Measurements from ENCODE around the gene KRT83.

DNA sequence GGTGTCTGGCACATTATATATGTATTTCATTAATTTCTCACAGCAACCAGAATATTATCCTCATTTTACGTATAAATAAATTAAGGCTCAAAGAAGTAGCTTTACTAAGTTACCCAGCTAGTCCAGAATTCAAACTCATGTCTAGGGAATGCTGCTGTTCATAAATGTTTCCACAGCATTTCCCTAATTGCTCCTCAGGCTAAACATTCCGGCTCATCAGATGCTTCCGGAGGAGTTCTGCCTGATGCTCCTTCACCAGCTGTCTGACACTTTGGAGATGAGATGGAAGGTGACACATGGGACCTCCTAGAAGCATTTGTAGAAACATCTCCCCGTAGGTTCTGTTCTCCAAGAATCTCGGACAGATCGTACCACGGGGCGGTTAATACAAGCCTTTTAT lies 34.0 kb upstream of the KRT83 start:
- TF ChIP-seq, protein P1, sequence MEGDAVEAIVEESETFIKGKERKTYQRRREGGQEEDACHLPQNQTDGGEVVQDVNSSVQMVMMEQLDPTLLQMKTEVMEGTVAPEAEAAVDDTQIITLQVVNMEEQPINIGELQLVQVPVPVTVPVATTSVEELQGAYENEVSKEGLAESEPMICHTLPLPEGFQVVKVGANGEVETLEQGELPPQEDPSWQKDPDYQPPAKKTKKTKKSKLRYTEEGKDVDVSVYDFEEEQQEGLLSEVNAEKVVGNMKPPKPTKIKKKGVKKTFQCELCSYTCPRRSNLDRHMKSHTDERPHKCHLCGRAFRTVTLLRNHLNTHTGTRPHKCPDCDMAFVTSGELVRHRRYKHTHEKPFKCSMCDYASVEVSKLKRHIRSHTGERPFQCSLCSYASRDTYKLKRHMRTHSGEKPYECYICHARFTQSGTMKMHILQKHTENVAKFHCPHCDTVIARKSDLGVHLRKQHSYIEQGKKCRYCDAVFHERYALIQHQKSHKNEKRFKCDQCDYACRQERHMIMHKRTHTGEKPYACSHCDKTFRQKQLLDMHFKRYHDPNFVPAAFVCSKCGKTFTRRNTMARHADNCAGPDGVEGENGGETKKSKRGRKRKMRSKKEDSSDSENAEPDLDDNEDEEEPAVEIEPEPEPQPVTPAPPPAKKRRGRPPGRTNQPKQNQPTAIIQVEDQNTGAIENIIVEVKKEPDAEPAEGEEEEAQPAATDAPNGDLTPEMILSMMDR (IDR thresholded peaks at IDR 0.05): no peak
- TF ChIP-seq CEBPB (IDR thresholded peaks at IDR 0.05): no peak
- TF ChIP-seq EP300 (IDR thresholded peaks at IDR 0.05): no peak
- no peak for TF ChIP-seq CBX2 (IDR thresholded peaks at IDR 0.05; ENCODE audit: borderline replicate concordance, low read depth)
- TF ChIP-seq, protein P2, sequence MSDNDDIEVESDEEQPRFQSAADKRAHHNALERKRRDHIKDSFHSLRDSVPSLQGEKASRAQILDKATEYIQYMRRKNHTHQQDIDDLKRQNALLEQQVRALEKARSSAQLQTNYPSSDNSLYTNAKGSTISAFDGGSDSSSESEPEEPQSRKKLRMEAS (IDR thresholded peaks at IDR 0.05): no peak
- TF ChIP-seq MYC (IDR thresholded peaks at IDR 0.05; ENCODE audit: borderline replicate concordance, low read length): no peak
- no peak for TF ChIP-seq SREBF2 (IDR thresholded peaks at IDR 0.05)
- TF ChIP-seq, protein P3, sequence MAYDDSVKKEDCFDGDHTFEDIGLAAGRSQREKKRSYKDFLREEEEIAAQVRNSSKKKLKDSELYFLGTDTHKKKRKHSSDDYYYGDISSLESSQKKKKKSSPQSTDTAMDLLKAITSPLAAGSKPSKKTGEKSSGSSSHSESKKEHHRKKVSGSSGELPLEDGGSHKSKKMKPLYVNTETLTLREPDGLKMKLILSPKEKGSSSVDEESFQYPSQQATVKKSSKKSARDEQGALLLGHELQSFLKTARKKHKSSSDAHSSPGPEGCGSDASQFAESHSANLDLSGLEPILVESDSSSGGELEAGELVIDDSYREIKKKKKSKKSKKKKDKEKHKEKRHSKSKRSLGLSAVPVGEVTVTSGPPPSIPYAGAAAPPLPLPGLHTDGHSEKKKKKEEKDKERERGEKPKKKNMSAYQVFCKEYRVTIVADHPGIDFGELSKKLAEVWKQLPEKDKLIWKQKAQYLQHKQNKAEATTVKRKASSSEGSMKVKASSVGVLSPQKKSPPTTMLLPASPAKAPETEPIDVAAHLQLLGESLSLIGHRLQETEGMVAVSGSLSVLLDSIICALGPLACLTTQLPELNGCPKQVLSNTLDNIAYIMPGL (CRISPR knock-in tag; IDR thresholded peaks at IDR 0.05; ENCODE audit: borderline replicate concordance): no peak
- no peak for TF ChIP-seq ESRRA (IDR thresholded peaks at IDR 0.05; ENCODE audit: borderline replicate concordance, low read length)
- TF ChIP-seq JUN (IDR thresholded peaks at IDR 0.05): no peak
- TF ChIP-seq, protein P4, sequence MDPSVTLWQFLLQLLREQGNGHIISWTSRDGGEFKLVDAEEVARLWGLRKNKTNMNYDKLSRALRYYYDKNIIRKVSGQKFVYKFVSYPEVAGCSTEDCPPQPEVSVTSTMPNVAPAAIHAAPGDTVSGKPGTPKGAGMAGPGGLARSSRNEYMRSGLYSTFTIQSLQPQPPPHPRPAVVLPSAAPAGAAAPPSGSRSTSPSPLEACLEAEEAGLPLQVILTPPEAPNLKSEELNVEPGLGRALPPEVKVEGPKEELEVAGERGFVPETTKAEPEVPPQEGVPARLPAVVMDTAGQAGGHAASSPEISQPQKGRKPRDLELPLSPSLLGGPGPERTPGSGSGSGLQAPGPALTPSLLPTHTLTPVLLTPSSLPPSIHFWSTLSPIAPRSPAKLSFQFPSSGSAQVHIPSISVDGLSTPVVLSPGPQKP (IDR thresholded peaks at IDR 0.05; ENCODE audit: low read depth, low read length): no peak
- no peak for TF ChIP-seq NFE2L2 (conservative IDR thresholded peaks at IDR 0.05; ENCODE audit: low read length)
